ENCODE data around the gene COX20. TPM values are rescaled to one million over a fixed set of nuclear protein-coding genes. Genes with fewer than 3 reads are reported as not detected.

The COX20 gene, protein sequence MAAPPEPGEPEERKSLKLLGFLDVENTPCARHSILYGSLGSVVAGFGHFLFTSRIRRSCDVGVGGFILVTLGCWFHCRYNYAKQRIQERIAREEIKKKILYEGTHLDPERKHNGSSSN
- 10 to 100 TPM in 3 of 5 donors, 1 to 10 TPM in 2; 5.5 to 58.0 (median 28.0) TPM for total RNA-seq
- 10 to 100 TPM; 55.4 to 65.7 (median 60.0) TPM for polyA plus RNA-seq
- long read RNA-seq, donor 1, transcript COX20-203 (4 exons, 2,631 nt): minor isoform, 8 of 25 reads
- long read RNA-seq, donor 1, transcript COX20-202 (3 exons, 1,005 nt): major isoform, 11 of 25 reads
- long read RNA-seq, donor 1, partial matches to known transcripts: 5 of 25 reads
- long read RNA-seq, donor 1, other reads (novel, unspliced or antisense): 0 of 25 reads
- long read RNA-seq, donor 2, transcript COX20-203 (4 exons, 2,631 nt): minor isoform, 14 of 37 reads
- long read RNA-seq, donor 2, transcript COX20-204 (3 exons, 2,616 nt): minor isoform, 5 of 37 reads
- long read RNA-seq, donor 2, transcript COX20-202 (3 exons, 1,005 nt): major isoform, 17 of 37 reads
- long read RNA-seq, donor 2, partial matches to known transcripts: 0 of 37 reads
- long read RNA-seq, donor 2, other reads (novel, unspliced or antisense): 0 of 37 reads
- long read RNA-seq, donor 3, transcript COX20-203 (4 exons, 2,631 nt): major isoform, 14 of 28 reads
- long read RNA-seq, donor 3, transcript COX20-202 (3 exons, 1,005 nt): minor isoform, 12 of 28 reads
- long read RNA-seq, donor 3, partial matches to known transcripts: 0 of 28 reads
- long read RNA-seq, donor 3, other reads (novel, unspliced or antisense): 0 of 28 reads
- long read RNA-seq, donor 4, partial matches to known transcripts: 0 of 5 reads
- long read RNA-seq, donor 4, other reads (novel, unspliced or antisense): 0 of 5 reads
- long read RNA-seq, donor 5, transcript COX20-202 (3 exons, 1,005 nt): major isoform, 36 of 78 reads
- long read RNA-seq, donor 5, transcript COX20-203 (4 exons, 2,631 nt): minor isoform, 30 of 78 reads
- long read RNA-seq, donor 5, partial matches to known transcripts: 8 of 78 reads
- long read RNA-seq, donor 5, other reads (novel, unspliced or antisense): 0 of 78 reads
- long read RNA-seq, donor 6: 0 reads
- long read RNA-seq, donor 7, transcript COX20-203 (4 exons, 2,631 nt): major isoform, 28 of 70 reads
- long read RNA-seq, donor 7, transcript COX20-204 (3 exons, 2,616 nt): minor isoform, 7 of 70 reads
- long read RNA-seq, donor 7, transcript COX20-202 (3 exons, 1,005 nt): major isoform, 28 of 70 reads
- long read RNA-seq, donor 7, partial matches to known transcripts: 6 of 70 reads
- long read RNA-seq, donor 7, other reads (novel, unspliced or antisense): 0 of 70 reads
- long read RNA-seq, donor 8, transcript COX20-203 (4 exons, 2,631 nt): major isoform, 21 of 44 reads
- long read RNA-seq, donor 8, transcript COX20-202 (3 exons, 1,005 nt): minor isoform, 18 of 44 reads
- long read RNA-seq, donor 8, transcript COX20-204 (3 exons, 2,616 nt): minor isoform, 5 of 44 reads
- long read RNA-seq, donor 8, partial matches to known transcripts: 0 of 44 reads
- long read RNA-seq, donor 8, other reads (novel, unspliced or antisense): 0 of 44 reads
- long read RNA-seq, donor 9, transcript COX20-202 (3 exons, 1,005 nt): major isoform, 41 of 472 reads
- long read RNA-seq, donor 9, transcript COX20-203 (4 exons, 2,631 nt): minor isoform, 25 of 472 reads
- long read RNA-seq, donor 9, partial matches to known transcripts: 394 of 472 reads
- long read RNA-seq, donor 9, other reads (novel, unspliced or antisense): 7 of 472 reads
- long read RNA-seq, donor 10, transcript COX20-203 (4 exons, 2,631 nt): major isoform, 10 of 21 reads
- long read RNA-seq, donor 10, transcript COX20-202 (3 exons, 1,005 nt): minor isoform, 9 of 21 reads
- long read RNA-seq, donor 10, partial matches to known transcripts: 0 of 21 reads
- long read RNA-seq, donor 10, other reads (novel, unspliced or antisense): 0 of 21 reads

DNA sequence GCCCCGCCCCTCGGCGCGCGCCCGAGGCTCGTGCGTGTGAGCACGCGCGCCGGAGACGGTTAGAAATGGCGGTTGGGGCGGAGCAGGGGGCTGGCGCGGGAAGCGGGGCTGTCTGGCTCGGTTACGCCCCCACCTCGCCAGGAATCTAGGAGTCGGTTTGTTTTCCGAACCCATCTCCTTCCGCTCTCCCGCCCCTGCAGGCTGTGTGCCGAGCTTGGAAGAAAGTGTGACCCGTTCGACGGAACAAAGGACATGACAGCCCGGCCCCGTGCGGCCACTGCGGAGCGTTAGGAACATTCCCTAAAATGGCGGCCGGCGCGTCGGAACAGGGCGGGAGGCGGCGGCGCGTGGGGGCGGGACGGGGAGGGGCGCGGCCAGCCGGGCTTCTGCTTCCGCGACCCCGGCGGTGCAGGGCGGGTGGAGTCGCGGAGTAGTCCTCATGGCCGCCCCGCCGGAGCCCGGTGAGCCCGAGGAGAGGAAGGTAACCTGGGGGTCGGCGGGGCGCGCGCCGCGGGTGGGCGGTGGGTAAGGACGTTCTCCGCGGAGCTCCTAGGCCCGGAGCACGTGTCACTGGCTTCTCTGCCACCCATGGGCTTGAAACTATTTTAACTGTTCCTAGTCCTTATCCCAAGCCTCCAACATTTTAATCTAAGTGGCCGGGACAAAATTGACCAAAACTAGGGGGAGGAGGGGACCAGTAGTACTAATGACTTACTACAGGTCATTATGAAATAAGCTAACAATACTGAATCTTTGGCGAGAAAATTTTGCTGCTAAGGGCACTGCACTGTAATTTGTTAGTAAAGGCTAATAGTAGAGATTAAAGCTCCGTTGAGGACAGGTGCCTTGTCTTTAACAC, at the start of gene COX20:
Gene COX20, plus strand, starts transcription at position 383 of the 859 bp plus-strand sequence. Its CDS starts 57 bp downstream, at position 440.
- H3K27me3 ChIP-seq: no peaks in the 10 kb centered on the region
- DNase-seq: peak in 1 of 2 donors; percentile 90
- WGBS, 5 donors: 0 to 1% (median 0%) methylated on average over 37 to 77 of the region's 77 CpGs
- H3K4me3 ChIP-seq: peak within 1 kb of the TSS; percentile 67 to 85 (median 76)
- no peak for TF ChIP-seq EP300 (IDR thresholded peaks at IDR 0.05)
- TF ChIP-seq POLR2A (IDR thresholded peaks at IDR 0.05): peak in 1 of 4 donors; percentile 41
- TF ChIP-seq POLR2AphosphoS5 (IDR thresholded peaks at IDR 0.05): peak; percentile 64 to 91 (median 89)
- TF ChIP-seq CTCF (IDR thresholded peaks at IDR 0.05): no peak
- peak within 1 kb of the TSS; percentile 99 to 100 (median 100) for H3K27ac ChIP-seq
- peaks cover 0 to 19% (median 4%) of the 10 kb centered on the region in 4 donors for H3K36me3 ChIP-seq
- intact Hi-C loops (cut with DNase I; ENCODE audit: low total_unique reads): loop anchor here (10.0 kb wide), 1 partner anchor 129 kb away; a partner anchor contains a TSS
- H3K4me1 ChIP-seq: peaks cover 19 to 59% (median 38%) of the 10 kb centered on the region in 4 donors
- H3K9me3 ChIP-seq: no peaks in the 10 kb centered on the region

- no peak for DNase-seq
- intact Hi-C loops (cut with DNase I; ENCODE audit: low total_unique reads): no loop called here
- H3K27me3 ChIP-seq: no peaks in the 10 kb centered on the region
- H3K36me3 ChIP-seq: no peaks in the 10 kb centered on the region
- H3K9me3 ChIP-seq: no peaks in the 10 kb centered on the region
- no peak for TF ChIP-seq CTCF (IDR thresholded peaks at IDR 0.05)
- TF ChIP-seq POLR2AphosphoS5 (IDR thresholded peaks at IDR 0.05): no peak
- TF ChIP-seq POLR2A (IDR thresholded peaks at IDR 0.05): no peak
- no peak for TF ChIP-seq EP300 (IDR thresholded peaks at IDR 0.05)
- 74 to 83% (median 83%) methylated on average over 23 of the region's 23 CpGs for WGBS, 5 donors
- H3K4me1 ChIP-seq: no peaks in the 10 kb centered on the region
- no peak overlapping the region for H3K27ac ChIP-seq
- no peak overlapping the region for H3K4me3 ChIP-seq
Observed at GRCh38 chr1:244788493-244789275, 46.8 kb upstream of the COX20 start.

DNA sequence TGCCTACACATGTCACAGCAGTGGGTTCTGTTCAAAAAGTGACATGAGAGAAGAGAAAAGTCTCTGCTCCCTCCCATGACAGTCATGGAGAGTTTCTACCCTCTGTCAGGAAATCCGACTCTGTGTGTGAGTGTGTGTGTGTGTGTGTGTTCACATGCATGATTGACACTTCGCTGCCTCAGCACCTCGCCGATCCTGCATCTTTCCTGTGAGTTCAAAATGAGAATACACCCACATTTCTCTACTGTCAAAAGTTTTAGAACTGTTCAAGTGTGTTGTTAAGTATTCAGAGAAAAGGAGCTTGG, 46.2 kb upstream of the COX20 start:
- DNase-seq: no peak
- H3K36me3 ChIP-seq: no peaks in the 10 kb centered on the region
- intact Hi-C loops (cut with DNase I; ENCODE audit: low total_unique reads): no loop called here
- WGBS, 5 donors: 64 to 80% (median 76%) methylated on average over 4 of the region's 4 CpGs
- no peak overlapping the region for H3K4me3 ChIP-seq
- H3K9me3 ChIP-seq: no peaks in the 10 kb centered on the region
- H3K4me1 ChIP-seq: no peaks in the 10 kb centered on the region
- H3K27me3 ChIP-seq: no peaks in the 10 kb centered on the region
- no peak overlapping the region for H3K27ac ChIP-seq
- TF ChIP-seq POLR2A (IDR thresholded peaks at IDR 0.05) (no peak), CTCF (IDR thresholded peaks at IDR 0.05) (no peak), POLR2AphosphoS5 (IDR thresholded peaks at IDR 0.05) (no peak), EP300 (IDR thresholded peaks at IDR 0.05) (no peak)

All from stomach (tissue), 19 donors.